ENCODE data around the gene MYH15. TPM values are rescaled to one million over a fixed set of nuclear protein-coding genes. Genes with fewer than 3 reads are reported as not detected.
A peak's percentile ranks its signal among the peaks of the same experiment; 100 is the strongest.

MYH15 gene
- total and polyA plus RNA-seq, 2 of the 8 experiments (the other 6 are each of a cell fraction or from before 2014, with no cell fraction given), result under 0.01 TPM; not detected in 1

GRCh38 chr3:108432431-108432830 lies 78.0 kb downstream of the MYH15 start:
- Histone ChIP-seq H3K27me3 (replicated peaks in 1 of 4; ENCODE audit: control insufficient read depth in 3 of 4, extremely low read depth in 1 of 4, insufficient read depth in 3 of 4, low read length in 3 of 4) (no peaks in the 10 kb centered on the region), H2BK120ac (replicated peaks; ENCODE audit: low read depth, low read length) (no peak overlapping the region), H3K4me2 (ENCODE audit: insufficient read depth in 1 of 2, low read depth in 2 of 2, low read length in 2 of 2) (no peak overlapping the region), H3K9ac (replicated peaks in 1 of 4; ENCODE audit: extremely low read depth in 1 of 4, low read depth in 3 of 4, low read length in 3 of 4) (no peak overlapping the region), H2BK5ac (ENCODE audit: low read depth, low read length) (no peak overlapping the region), H4K20me1 (replicated peaks in 1 of 2; ENCODE audit: control insufficient read depth in 1 of 2, insufficient read depth in 2 of 2, low read length in 2 of 2) (no peaks in the 10 kb centered on the region), H3K36me3 (ENCODE audit: control insufficient read depth in 2 of 4, insufficient read depth in 4 of 4, low read length in 3 of 4) (no peaks in the 10 kb centered on the region), H3K23me2 (ENCODE audit: low read depth, low read length) (no peaks in the 10 kb centered on the region), H3K4me3 (ENCODE audit: extremely low read depth in 1 of 4, insufficient read depth in 2 of 4, low read depth in 3 of 4, low read length in 4 of 4) (no peak overlapping the region), H3K4me1 (replicated peaks in 1 of 4; ENCODE audit: control insufficient read depth in 3 of 4, insufficient read depth in 4 of 4, low read length in 3 of 4) (no peaks in the 10 kb centered on the region), H3K79me1 (ENCODE audit: low read depth, low read length) (no peaks in the 10 kb centered on the region), H2AK5ac (ENCODE audit: low read depth, low read length) (no peak overlapping the region), H3K56ac (replicated peaks; ENCODE audit: insufficient read length, low read depth, low read length) (no peak overlapping the region), H2BK15ac (ENCODE audit: low read length) (no peak overlapping the region), H2BK12ac (ENCODE audit: low read depth, low read length) (no peak overlapping the region), H3K79me2 (ENCODE audit: control insufficient read depth in 1 of 2, insufficient read depth in 2 of 2, low read length in 2 of 2) (no peaks in the 10 kb centered on the region), H3K4ac (replicated peaks; ENCODE audit: insufficient read length, low read depth, low read length) (no peak overlapping the region), H3K23ac (ENCODE audit: insufficient read length) (no peak overlapping the region), H4K91ac (replicated peaks; ENCODE audit: insufficient read length, low read length) (no peak overlapping the region), H3K18ac (ENCODE audit: extremely low read depth, low read length) (no peak overlapping the region), H3K27ac (ENCODE audit: low read depth, low read length) (no peak overlapping the region), H4K5ac (ENCODE audit: insufficient read length, low read depth, low read length) (no peak overlapping the region), H2BK20ac (ENCODE audit: low read length) (no peak overlapping the region), H3K14ac (ENCODE audit: insufficient read length) (no peak overlapping the region), H4K8ac (ENCODE audit: extremely low read depth, insufficient read depth, low read length) (0 out of 2 replicates have a peak overlapping the region, but pooled peaks have one; percentile 25), H3K9me3 (ENCODE audit: insufficient read depth in 2 of 2, low read depth in 1 of 2, low read length in 1 of 2) (peaks cover 13% of the 10 kb centered on the region in 2 experiments), H2AFZ (ENCODE audit: low read length) (no peak overlapping the region)
- CTCF ChIA-PET (ENCODE audit: partially characterized antibody), result interaction anchor here (0.6 kb wide), 1 partner anchor 377 kb away, joined by 3 read pairs; no protein-coding TSS in a partner anchor
- DNase-seq (ENCODE audit: low read depth in 1 of 2, low spot score in 2 of 2) (no peak), FAIRE-seq (no peak)
- POLR2A ChIA-PET (ENCODE audit: partially characterized antibody), result no interaction called here
- WGBS, 2 experiments (ENCODE audit: extremely low coverage in 1 of 2, insufficient coverage in 1 of 2, insufficient read length in 1 of 2, insufficient replicate concordance in 2 of 2, low coverage in 1 of 2, low lambda C conversion rate in 2 of 2, missing lambda C conversion rate in 1 of 2), result 83% methylated on average over 5 of the region's 5 CpGs; no CpG with 5 or more reads in 1 of the 2 experiments
- TF ChIP-seq CREB1 (IDR thresholded peaks at IDR 0.05) (no peak), POLR2AphosphoS5 (IDR thresholded peaks at IDR 0.05; ENCODE audit: low read depth, low read length) (no peak), EZH2 (IDR thresholded peaks at IDR 0.05; ENCODE audit: low read depth, low read length, severe bottlenecking) (no peak), BRCA1 (IDR thresholded peaks at IDR 0.05; ENCODE audit: low read depth, low read length) (no peak), TAF1 (IDR thresholded peaks at IDR 0.05; ENCODE audit: low read depth, low read length) (no peak), CHD2 (IDR thresholded peaks at IDR 0.05; ENCODE audit: low read length) (no peak), KDM4A (IDR thresholded peaks at IDR 0.05; ENCODE audit: low read depth, low read length, severe bottlenecking) (no peak), SRF (IDR thresholded peaks at IDR 0.05; ENCODE audit: low read depth, low read length) (no peak), TCF12 (IDR thresholded peaks at IDR 0.05; ENCODE audit: low read depth, low read length) (no peak), CTBP2 (IDR thresholded peaks at IDR 0.05; ENCODE audit: borderline replicate concordance, insufficient read depth, insufficient read length, low read length) (no peak), ATF2 (IDR thresholded peaks at IDR 0.05; ENCODE audit: low read length) (no peak), TEAD4 (IDR thresholded peaks at IDR 0.05; ENCODE audit: low read depth, low read length) (no peak), SP2 (IDR thresholded peaks at IDR 0.05; ENCODE audit: low read length) (no peak), RFX5 (IDR thresholded peaks at IDR 0.05; ENCODE audit: borderline replicate concordance, low read depth, low read length) (no peak)
